ENCODE results near the gene PTH2.
A peak's percentile ranks its signal among the peaks of the same experiment; 100 is the strongest.

Gene PTH2

DNA sequence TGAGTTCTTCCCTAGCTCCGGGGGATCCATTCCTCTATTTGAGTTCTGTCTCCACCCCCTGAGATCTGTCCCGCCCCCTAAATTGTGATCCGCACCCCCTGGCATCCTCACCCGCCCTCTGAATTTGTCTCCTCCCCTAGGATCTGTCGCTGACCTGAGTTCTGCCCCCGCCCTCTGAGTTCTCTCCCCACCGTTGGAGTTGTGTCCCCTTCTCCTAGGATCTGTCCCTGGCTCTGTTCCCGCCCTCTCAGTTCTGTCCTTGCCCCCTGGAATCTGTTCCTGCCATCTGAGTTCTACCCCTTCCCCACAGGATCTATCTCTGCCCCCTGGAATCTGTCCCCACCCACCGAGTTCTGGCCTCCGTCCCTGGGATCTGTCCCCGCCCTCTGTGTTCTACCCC, 19.1 kb upstream of the PTH2 start:
- Mint-ChIP-seq H3K27ac (peak overlapping the region; percentile 87), H3K27me3 (ENCODE audit: low read depth) (peaks cover 51% of the 10 kb centered on the region), H3K9me3 (no peaks in the 10 kb centered on the region), H3K4me3 (peak overlapping the region; percentile 83), H3K4me1 (ENCODE audit: low read depth) (peaks cover 26% of the 10 kb centered on the region), H3K36me3 (ENCODE audit: low read depth) (peaks cover 21% of the 10 kb centered on the region)
- no peak for DNase-seq (ENCODE audit: low spot score)

GRCh38 chr19:49441960-49442350, 18.7 kb upstream of the PTH2 start:
- Mint-ChIP-seq H3K27me3 (ENCODE audit: low read depth) (peaks cover 55% of the 10 kb centered on the region), H3K4me1 (ENCODE audit: low read depth) (peaks cover 27% of the 10 kb centered on the region), H3K9me3 (no peaks in the 10 kb centered on the region), H3K36me3 (ENCODE audit: low read depth) (peaks cover 18% of the 10 kb centered on the region), H3K4me3 (peak overlapping the region; percentile 83), H3K27ac (peak overlapping the region; percentile 87)
- no peak for DNase-seq (ENCODE audit: low spot score)

GRCh38 chr19:49441210-49441959, 18.1 kb upstream of the PTH2 start, which contains the start of gene SLC17A7:
Gene SLC17A7, minus strand, starts transcription at chr19:49441527. Its CDS starts 148 bp downstream, at chr19:49441379.
- Mint-ChIP-seq H3K9me3 (no peaks in the 10 kb centered on the region), H3K4me3 (peak within 1 kb of the TSS; percentile 83), H3K36me3 (ENCODE audit: low read depth) (peaks cover 13% of the 10 kb centered on the region), H3K27ac (peak within 1 kb of the TSS; percentile 87), H3K4me1 (ENCODE audit: low read depth) (peaks cover 29% of the 10 kb centered on the region), H3K27me3 (ENCODE audit: low read depth) (peaks cover 61% of the 10 kb centered on the region)
- DNase-seq (ENCODE audit: low spot score): no peak

- no peak overlapping the region for H3K27ac Mint-ChIP-seq
Observed at GRCh38 chr19:49440439-49441209, 17.4 kb upstream of the PTH2 start.

GRCh38 chr19:49439836-49440235, 16.6 kb upstream of the PTH2 start:
- H3K27me3 Mint-ChIP-seq (ENCODE audit: low read depth): peaks cover 76% of the 10 kb centered on the region
- no peak overlapping the region for H3K27ac Mint-ChIP-seq
- no peak for DNase-seq (ENCODE audit: low spot score)
- no peak overlapping the region for H3K4me3 Mint-ChIP-seq
- H3K36me3 Mint-ChIP-seq (ENCODE audit: low read depth): peaks cover 1% of the 10 kb centered on the region
- no peaks in the 10 kb centered on the region for H3K9me3 Mint-ChIP-seq
- H3K4me1 Mint-ChIP-seq (ENCODE audit: low read depth): peaks cover 35% of the 10 kb centered on the region

More at GRCh38 chr19:49440439-49441209, 17.4 kb upstream of the PTH2 start:
- peaks cover 36% of the 10 kb centered on the region for H3K4me1 Mint-ChIP-seq (ENCODE audit: low read depth)
- peak overlapping the region; percentile 73 for H3K4me3 Mint-ChIP-seq
- peaks cover 7% of the 10 kb centered on the region for H3K36me3 Mint-ChIP-seq (ENCODE audit: low read depth)
- peaks cover 68% of the 10 kb centered on the region for H3K27me3 Mint-ChIP-seq (ENCODE audit: low read depth)
- no peak for DNase-seq (ENCODE audit: low spot score)
- H3K9me3 Mint-ChIP-seq: no peaks in the 10 kb centered on the region

DNA sequence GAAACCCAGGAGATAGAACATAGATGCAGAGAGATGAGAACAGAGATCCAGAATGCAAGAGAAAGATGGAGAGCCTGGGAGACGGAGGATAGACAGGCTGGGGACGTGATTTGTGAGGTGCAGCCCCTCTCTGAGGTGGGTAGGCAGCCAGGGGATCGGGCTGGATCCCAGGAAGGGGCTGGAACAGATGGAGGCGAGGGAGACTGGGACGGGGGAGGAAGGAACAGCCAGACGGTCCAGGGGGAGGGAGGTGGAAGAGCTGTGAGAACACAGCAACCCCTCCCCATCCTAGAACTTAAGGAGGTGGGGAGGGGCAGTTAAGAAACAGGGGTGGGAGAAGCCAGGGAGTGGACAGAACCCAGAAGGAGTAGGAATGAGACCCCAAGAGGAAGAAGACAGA, 15.0 kb upstream of the PTH2 start:
- H3K36me3 Mint-ChIP-seq (ENCODE audit: low read depth): no peaks in the 10 kb centered on the region
- no peak overlapping the region for H3K4me3 Mint-ChIP-seq
- H3K27ac Mint-ChIP-seq: no peak overlapping the region
- H3K4me1 Mint-ChIP-seq (ENCODE audit: low read depth): peaks cover 29% of the 10 kb centered on the region
- no peak for DNase-seq (ENCODE audit: low spot score)
- H3K9me3 Mint-ChIP-seq: no peaks in the 10 kb centered on the region
- peaks cover 89% of the 10 kb centered on the region for H3K27me3 Mint-ChIP-seq (ENCODE audit: low read depth)

DNA sequence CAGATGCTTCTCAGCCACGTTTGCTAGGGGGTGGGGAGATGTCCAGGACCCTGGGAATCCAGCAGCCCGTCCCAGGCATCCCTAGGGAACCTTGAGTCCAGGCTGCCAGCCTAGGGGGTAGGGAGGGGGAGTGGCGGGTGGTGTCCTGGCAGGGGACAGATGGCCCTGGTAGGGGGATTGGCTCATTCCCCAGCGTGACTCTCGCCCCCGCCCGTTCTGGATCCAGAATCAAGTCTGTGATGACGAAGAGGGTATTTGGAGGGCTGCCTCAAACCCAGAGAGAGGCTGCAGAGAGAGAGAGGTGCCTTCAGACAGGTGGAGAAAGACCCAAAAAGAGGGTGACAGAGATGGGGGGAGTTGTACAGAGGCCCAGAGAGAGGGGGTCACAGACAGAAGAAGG, 14.0 kb upstream of the PTH2 start:
- H3K27ac Mint-ChIP-seq: no peak overlapping the region
- peaks cover 30% of the 10 kb centered on the region for H3K4me1 Mint-ChIP-seq (ENCODE audit: low read depth)
- no peak overlapping the region for H3K4me3 Mint-ChIP-seq

GRCh38 chr19:49436381-49437017, 13.3 kb upstream of the PTH2 start:
- no peak overlapping the region for H3K27ac Mint-ChIP-seq
- H3K4me3 Mint-ChIP-seq: no peak overlapping the region
- H3K27me3 Mint-ChIP-seq (ENCODE audit: low read depth): peaks cover 90% of the 10 kb centered on the region
- no peaks in the 10 kb centered on the region for H3K9me3 Mint-ChIP-seq
- no peaks in the 10 kb centered on the region for H3K36me3 Mint-ChIP-seq (ENCODE audit: low read depth)
- H3K4me1 Mint-ChIP-seq (ENCODE audit: low read depth): peaks cover 26% of the 10 kb centered on the region
- DNase-seq (ENCODE audit: low spot score): peak; percentile 51

More for the DNA sequence above, 14.0 kb upstream of the PTH2 start:
- Mint-ChIP-seq H3K9me3 (no peaks in the 10 kb centered on the region), H3K27me3 (ENCODE audit: low read depth) (peaks cover 92% of the 10 kb centered on the region), H3K36me3 (ENCODE audit: low read depth) (no peaks in the 10 kb centered on the region)
- DNase-seq (ENCODE audit: low spot score): no peak

- H3K9me3 Mint-ChIP-seq: no peaks in the 10 kb centered on the region
- H3K4me1 Mint-ChIP-seq (ENCODE audit: low read depth): peaks cover 23% of the 10 kb centered on the region
- H3K27me3 Mint-ChIP-seq (ENCODE audit: low read depth): peaks cover 90% of the 10 kb centered on the region
- H3K36me3 Mint-ChIP-seq (ENCODE audit: low read depth): no peaks in the 10 kb centered on the region
- DNase-seq (ENCODE audit: low spot score): no peak
- no peak overlapping the region for H3K4me3 Mint-ChIP-seq
- no peak overlapping the region for H3K27ac Mint-ChIP-seq
Observed at GRCh38 chr19:49435670-49436069, 12.4 kb upstream of the PTH2 start.

DNA sequence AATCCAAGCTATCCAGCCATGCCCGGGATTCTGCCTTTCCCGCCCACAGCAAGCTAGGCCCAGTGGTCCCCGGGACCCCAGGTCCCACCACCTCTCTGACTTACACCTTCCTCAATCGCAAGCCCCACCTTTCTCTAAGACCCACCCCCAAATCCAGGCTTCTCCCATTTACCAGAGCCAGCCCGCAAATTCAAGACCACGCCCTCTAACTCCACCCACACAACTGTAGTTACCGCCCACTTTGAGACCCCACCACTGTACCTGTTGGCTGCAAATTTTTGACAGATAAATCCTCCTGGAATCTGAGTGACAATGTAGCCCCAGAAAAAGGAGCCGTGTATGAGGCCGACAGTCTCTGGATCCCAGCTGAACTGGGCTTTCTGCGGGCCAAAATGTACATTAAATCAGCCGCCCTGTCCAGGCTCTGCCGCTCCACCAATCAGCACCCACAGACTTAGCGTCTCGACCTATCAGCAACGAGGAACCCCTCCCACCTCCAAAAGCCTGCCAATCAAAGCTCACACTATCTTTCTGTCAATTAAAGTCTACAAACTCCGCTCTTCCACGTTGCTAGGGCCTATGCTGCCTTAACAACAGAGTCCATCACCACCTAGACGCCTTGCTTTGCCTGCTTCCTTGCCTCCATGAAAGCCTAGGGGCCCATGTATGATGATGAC, 11.8 kb upstream of the PTH2 start:
- no peaks in the 10 kb centered on the region for H3K9me3 Mint-ChIP-seq
- H3K4me1 Mint-ChIP-seq (ENCODE audit: low read depth): peaks cover 24% of the 10 kb centered on the region
- no peaks in the 10 kb centered on the region for H3K36me3 Mint-ChIP-seq (ENCODE audit: low read depth)
- H3K27me3 Mint-ChIP-seq (ENCODE audit: low read depth): peaks cover 88% of the 10 kb centered on the region
- no peak overlapping the region for H3K27ac Mint-ChIP-seq
- DNase-seq (ENCODE audit: low spot score): no peak
- H3K4me3 Mint-ChIP-seq: no peak overlapping the region

DNA sequence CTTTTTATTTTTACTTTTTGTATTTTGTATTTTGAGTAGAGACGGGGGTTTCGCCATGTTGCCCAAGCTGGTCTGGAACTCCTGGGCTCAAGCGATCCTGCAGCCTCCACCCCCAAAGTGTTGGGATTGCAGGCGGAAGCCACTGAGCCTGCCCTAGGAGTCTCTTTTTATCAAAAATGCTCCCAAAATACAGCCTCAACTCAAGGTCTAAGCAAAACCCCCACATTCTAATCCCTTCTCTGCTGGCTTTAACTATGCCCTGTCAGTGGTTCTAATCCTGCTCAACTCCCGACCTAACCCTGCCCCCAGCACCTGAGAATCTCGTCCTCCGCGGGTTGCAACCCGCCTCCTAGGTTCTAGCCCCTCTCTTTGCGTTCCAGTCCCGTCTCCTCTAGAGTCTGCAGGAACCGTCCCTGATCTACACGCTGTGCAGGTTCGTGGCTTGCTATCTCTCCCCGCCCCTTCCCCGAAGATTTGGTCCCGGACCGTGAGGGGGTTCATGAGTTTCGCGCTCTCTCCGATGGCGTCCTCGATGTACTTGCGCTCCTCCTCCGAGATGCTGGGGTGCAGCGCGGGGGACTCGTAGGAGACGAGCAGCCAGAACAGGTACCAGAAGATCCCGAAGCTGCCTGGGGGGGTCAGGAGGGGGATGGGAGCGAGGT, 10.1 kb upstream of the PTH2 start:
- Mint-ChIP-seq H3K9me3 (no peaks in the 10 kb centered on the region), H3K27me3 (ENCODE audit: low read depth) (peaks cover 87% of the 10 kb centered on the region), H3K36me3 (ENCODE audit: low read depth) (no peaks in the 10 kb centered on the region), H3K27ac (no peak overlapping the region), H3K4me1 (ENCODE audit: low read depth) (peaks cover 26% of the 10 kb centered on the region), H3K4me3 (no peak overlapping the region)
- DNase-seq (ENCODE audit: low spot score): no peak

- Mint-ChIP-seq H3K9me3 (no peaks in the 10 kb centered on the region), H3K4me1 (ENCODE audit: low read depth) (peaks cover 31% of the 10 kb centered on the region), H3K27me3 (ENCODE audit: low read depth) (peaks cover 85% of the 10 kb centered on the region), H3K36me3 (ENCODE audit: low read depth) (no peaks in the 10 kb centered on the region), H3K27ac (no peak overlapping the region), H3K4me3 (peak overlapping the region; percentile 42)
- no peak for DNase-seq (ENCODE audit: low spot score)
Observed at GRCh38 chr19:49432141-49433073, 9.2 kb upstream of the PTH2 start.

All from T-helper 2 cell treated with Interferon-gamma antibody and Interleukin-4, amounts not matched to agents 5 μg/mL and 100 μg/mL, for 36 hours (primary cell).